SU-DHL-6 (cell line): ENCODE measurements around the gene MTMR10.

Source experiments
- H2AFZ ChIP-seq: fragments of 200-600 bp; sonication (generic); 2 replicates; pipeline ENCODE4 v1.6.1; 2014; ENCODE audit warnings: low read depth, mild to moderate bottlenecking, moderate library complexity, mixed read lengths, antibody characterized with exemption, low read length; ENCODE audit not compliant: severe bottlenecking
- H3F3A ChIP-seq: fragments of 200-600 bp; shearing (Covaris generic); 2 replicates; pipeline ENCODE4 v1.6.0; 2016; ENCODE audit warnings: antibody characterized with exemption, mild to moderate bottlenecking; ENCODE audit not compliant: insufficient read depth
- H3K27ac ChIP-seq: fragments of 200-600 bp; sonication (generic); 2 replicates; pipeline ENCODE4 v1.5.1; 2016; ENCODE audit warnings: low read depth, mild to moderate bottlenecking, low read length, moderate library complexity, mixed read lengths
- H3K27me3 ChIP-seq: fragments of 200-600 bp; sonication (generic), shearing (Covaris generic); 2 replicates; pipeline ENCODE4 v1.6.0; 2014; ENCODE audit warnings: mild to moderate bottlenecking, low read length
- H3K36me3 ChIP-seq: fragments of 200-600 bp; sonication (generic); 2 replicates; pipeline ENCODE4 v1.6.1; 2014; ENCODE audit warnings: mild to moderate bottlenecking, low read length, mixed read lengths
- H3K4me2 ChIP-seq: fragments of 300-600, 200-600 bp; shearing (Covaris generic), sonication (generic); 2 replicates; pipeline ENCODE4 v1.6.0; 2014; ENCODE audit warnings: low read length, low read depth, mild to moderate bottlenecking; ENCODE audit not compliant: poor library complexity, severe bottlenecking
- H3K4me3 ChIP-seq: fragments of 200-600 bp; sonication (generic); 2 replicates; pipeline ENCODE4 v1.5.1; 2014; ENCODE audit warnings: antibody characterized with exemption, low read length, mild to moderate bottlenecking, mixed read lengths; ENCODE audit not compliant: insufficient read depth, poor library complexity, severe bottlenecking
- H3K79me2 ChIP-seq: fragments of 200-600 bp; sonication (generic); 2 replicates; pipeline ENCODE4 v1.6.1; 2014; ENCODE audit warnings: mild to moderate bottlenecking, low read length, moderate library complexity; ENCODE audit not compliant: insufficient read depth
- H3K9ac ChIP-seq: fragments of 200-600 bp; sonication (generic); 2 replicates; pipeline ENCODE4 v1.7.0; 2014; ENCODE audit warnings: mild to moderate bottlenecking, low read length
- H3K9me2 ChIP-seq: fragments of 200-600 bp; sonication (generic); replicated peaks from 2 replicates; pipeline ENCODE4 v1.6.1; 2014; ENCODE audit warnings: low read length; ENCODE audit not compliant: insufficient read depth
- H3K9me3 ChIP-seq: fragments of 200-600 bp; sonication (generic); 2 replicates; pipeline ENCODE4 v1.6.1; 2014; ENCODE audit warnings: low read length, mixed read lengths; ENCODE audit not compliant: insufficient read depth
- H4K20me1 ChIP-seq: fragments of 200-600 bp; sonication (generic); 2 replicates; pipeline ENCODE4 v1.6.1; 2014; ENCODE audit warnings: low read depth, mild to moderate bottlenecking, antibody characterized with exemption, low read length, moderate library complexity, mixed read lengths
- EZH2phosphoT487 ChIP-seq: fragments of 200-600 bp; sonication (generic), shearing (Covaris generic); conservative IDR thresholded peaks from 2 replicates; pipeline ENCODE4 v1.6.1; 2018; ENCODE audit warnings: mild to moderate bottlenecking, antibody characterized with exemption, low read length, moderate library complexity, mixed read lengths
- TF ChIP-seq, protein P1 (sequence below): fragments of 200-600 bp; sonication (generic); IDR thresholded peaks from one replicate; pipeline ENCODE4 v1.5.1; 2017; ENCODE audit warnings: antibody characterized with exemption, mild to moderate bottlenecking, low read length, moderate library complexity; ENCODE audit not compliant: insufficient read depth, poor library complexity, severe bottlenecking

MTMR10 gene

DNA sequence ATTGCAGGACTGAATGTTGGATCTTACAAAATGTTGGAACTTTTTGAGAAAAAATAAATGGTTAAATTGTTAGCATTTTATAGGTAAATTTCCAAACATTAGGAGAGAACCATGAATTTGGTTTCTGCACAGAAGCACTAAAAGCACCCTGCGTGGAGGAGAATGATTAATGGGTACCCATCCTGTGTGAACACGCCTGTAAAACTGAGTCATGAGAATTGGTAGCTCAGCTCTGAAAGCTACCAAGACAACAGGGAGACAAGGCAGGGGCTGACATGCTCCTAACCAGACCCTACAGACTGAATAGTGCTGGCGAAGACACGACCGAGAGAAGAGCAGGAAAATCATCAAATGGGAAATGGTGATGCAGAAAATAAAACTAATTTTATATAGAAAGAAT is 32.4 kb upstream of the MTMR10 start:
- H4K20me1 ChIP-seq: no peaks in the 10 kb centered on the region
- no peak for TF ChIP-seq EZH2phosphoT487
- TF ChIP-seq, protein P1, sequence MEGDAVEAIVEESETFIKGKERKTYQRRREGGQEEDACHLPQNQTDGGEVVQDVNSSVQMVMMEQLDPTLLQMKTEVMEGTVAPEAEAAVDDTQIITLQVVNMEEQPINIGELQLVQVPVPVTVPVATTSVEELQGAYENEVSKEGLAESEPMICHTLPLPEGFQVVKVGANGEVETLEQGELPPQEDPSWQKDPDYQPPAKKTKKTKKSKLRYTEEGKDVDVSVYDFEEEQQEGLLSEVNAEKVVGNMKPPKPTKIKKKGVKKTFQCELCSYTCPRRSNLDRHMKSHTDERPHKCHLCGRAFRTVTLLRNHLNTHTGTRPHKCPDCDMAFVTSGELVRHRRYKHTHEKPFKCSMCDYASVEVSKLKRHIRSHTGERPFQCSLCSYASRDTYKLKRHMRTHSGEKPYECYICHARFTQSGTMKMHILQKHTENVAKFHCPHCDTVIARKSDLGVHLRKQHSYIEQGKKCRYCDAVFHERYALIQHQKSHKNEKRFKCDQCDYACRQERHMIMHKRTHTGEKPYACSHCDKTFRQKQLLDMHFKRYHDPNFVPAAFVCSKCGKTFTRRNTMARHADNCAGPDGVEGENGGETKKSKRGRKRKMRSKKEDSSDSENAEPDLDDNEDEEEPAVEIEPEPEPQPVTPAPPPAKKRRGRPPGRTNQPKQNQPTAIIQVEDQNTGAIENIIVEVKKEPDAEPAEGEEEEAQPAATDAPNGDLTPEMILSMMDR: no peak
- H3K9me3 ChIP-seq: no peaks in the 10 kb centered on the region
- H3K36me3 ChIP-seq: no peaks in the 10 kb centered on the region
- no peak overlapping the region for H3K4me3 ChIP-seq
- no peak overlapping the region for H2AFZ ChIP-seq
- H3K9me2 ChIP-seq: no peaks in the 10 kb centered on the region
- no peaks in the 10 kb centered on the region for H3K79me2 ChIP-seq
- no peaks in the 10 kb centered on the region for H3F3A ChIP-seq
- no peaks in the 10 kb centered on the region for H3K27me3 ChIP-seq
- no peak overlapping the region for H3K4me2 ChIP-seq
- H3K27ac ChIP-seq: no peak overlapping the region
- no peak overlapping the region for H3K9ac ChIP-seq

DNA sequence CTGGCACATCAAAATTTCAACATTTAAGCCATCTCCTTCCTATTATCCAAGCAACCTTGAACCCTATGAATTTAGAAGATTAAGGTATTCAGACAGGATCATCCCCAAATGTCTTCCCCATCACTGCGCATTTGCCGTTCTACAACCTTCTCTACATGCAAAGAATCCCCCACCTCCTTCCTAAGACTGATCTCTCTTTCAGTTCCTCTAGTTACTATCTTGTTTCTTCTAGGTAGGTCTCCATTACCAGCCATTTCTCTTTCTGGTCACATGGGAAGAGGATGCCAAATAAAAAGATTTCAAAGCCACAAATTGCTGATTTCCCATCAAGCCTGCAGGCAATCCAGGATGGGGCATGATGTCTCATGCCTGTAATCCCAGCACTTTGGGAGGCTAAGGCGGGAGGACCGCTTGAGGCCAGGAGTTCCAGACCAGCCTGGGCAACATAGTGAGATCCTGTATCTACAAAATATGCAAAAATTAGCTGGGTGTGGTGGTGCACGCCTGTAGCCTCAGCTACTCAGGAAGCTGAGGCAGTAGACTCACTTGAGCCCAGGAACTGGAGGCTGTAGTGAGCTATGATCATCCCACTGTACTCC is 29.7 kb upstream of the MTMR10 start:
- H3K4me3 ChIP-seq: no peak overlapping the region
- TF ChIP-seq, protein P1: no peak
- no peak for TF ChIP-seq EZH2phosphoT487
- no peaks in the 10 kb centered on the region for H3K36me3 ChIP-seq
- H3K27me3 ChIP-seq: no peaks in the 10 kb centered on the region
- no peak overlapping the region for H3K27ac ChIP-seq
- no peak overlapping the region for H2AFZ ChIP-seq
- H3K9me3 ChIP-seq: no peaks in the 10 kb centered on the region
- no peaks in the 10 kb centered on the region for H4K20me1 ChIP-seq
- no peaks in the 10 kb centered on the region for H3K79me2 ChIP-seq
- H3F3A ChIP-seq: no peaks in the 10 kb centered on the region
- H3K4me2 ChIP-seq: no peak overlapping the region
- H3K9ac ChIP-seq: no peak overlapping the region
- H3K9me2 ChIP-seq: no peaks in the 10 kb centered on the region

DNA sequence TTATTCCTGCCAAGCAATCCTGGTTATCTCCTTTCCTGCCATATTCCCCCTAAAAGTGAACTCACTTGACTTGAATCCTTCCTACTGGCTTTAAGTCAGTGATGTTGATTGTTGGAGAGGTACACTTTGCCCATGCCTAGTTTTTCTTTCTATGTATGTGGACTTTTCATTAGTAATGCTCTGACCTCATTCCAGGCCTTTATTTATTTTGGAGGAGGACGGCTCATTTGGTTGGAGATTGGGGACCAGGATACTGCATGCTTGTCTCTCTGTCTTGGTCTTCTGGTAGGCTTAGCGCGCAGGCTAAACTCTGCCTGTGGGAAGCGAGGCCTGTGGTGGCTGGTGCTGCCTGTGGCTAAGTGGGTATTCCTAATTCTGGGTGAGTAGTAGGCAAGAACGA is 29.1 kb upstream of the MTMR10 start:
- Histone ChIP-seq H3K27me3 (no peaks in the 10 kb centered on the region), H3K36me3 (no peaks in the 10 kb centered on the region), H3K4me2 (no peak overlapping the region), H3F3A (no peaks in the 10 kb centered on the region), H2AFZ (no peak overlapping the region), H3K9me2 (no peaks in the 10 kb centered on the region), H3K27ac (no peak overlapping the region), H3K79me2 (no peaks in the 10 kb centered on the region), H3K4me3 (no peak overlapping the region), H4K20me1 (no peaks in the 10 kb centered on the region), H3K9me3 (no peaks in the 10 kb centered on the region), H3K9ac (no peak overlapping the region)
- TF ChIP-seq, protein P1: no peak
- no peak for TF ChIP-seq EZH2phosphoT487
